Measurements from ENCODE around the gene LEMD2. TPM values are rescaled to one million over a fixed set of nuclear protein-coding genes. Genes with fewer than 3 reads are reported as not detected.
A peak's percentile ranks its signal among the peaks of the same experiment; 100 is the strongest.

Gene LEMD2
- total and polyA plus RNA-seq, 9 of the 15 experiments (the other 6 are each of a cell fraction or from before 2014, with no cell fraction given) = 0.32 to 46.3 (median 30.8) TPM

DNA sequence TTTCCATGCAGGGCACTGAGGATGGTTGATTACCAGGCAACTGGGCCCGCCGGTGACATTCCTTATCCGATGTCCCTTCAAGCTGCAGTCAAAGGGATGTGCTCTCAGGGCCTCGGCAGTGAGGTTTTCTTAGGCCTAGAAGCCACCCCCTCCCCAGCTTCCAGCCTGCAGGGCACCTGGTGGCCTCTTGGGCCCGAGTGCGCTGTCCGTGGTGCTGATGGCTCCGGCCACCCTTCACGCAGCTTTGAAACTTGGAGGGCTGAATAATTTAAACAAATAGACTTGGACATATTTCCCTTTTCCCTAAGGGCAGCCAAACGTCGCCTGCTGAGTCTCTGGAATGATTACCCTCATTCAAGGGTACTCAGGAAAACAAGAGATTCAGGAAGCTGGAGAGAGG lies 23.7 kb upstream of the LEMD2 start (continued):
- TF ChIP-seq FOXM1 (IDR thresholded peaks at IDR 0.05; ENCODE audit: low read depth) = no peak
- 0 out of 2 replicates have a peak, but pooled peaks have one; percentile 47 for TF ChIP-seq FOXM1 (CRISPR knock-in tag; IDR thresholded peaks at IDR 0.05; ENCODE audit: low read depth)
- no peak for TF ChIP-seq TOE1 (IDR thresholded peaks at IDR 0.05; ENCODE audit: borderline replicate concordance)
- 0 out of 2 replicates have a peak, but pooled peaks have one; percentile 49 for TF ChIP-seq TOE1 (CRISPR knock-in tag; IDR thresholded peaks at IDR 0.05; ENCODE audit: borderline replicate concordance, low read depth)
- no peak for TF ChIP-seq HNRNPH1 (optimal IDR thresholded peaks at IDR 0.05; ENCODE audit: low read depth, low read length)
- TF ChIP-seq, protein P1, sequence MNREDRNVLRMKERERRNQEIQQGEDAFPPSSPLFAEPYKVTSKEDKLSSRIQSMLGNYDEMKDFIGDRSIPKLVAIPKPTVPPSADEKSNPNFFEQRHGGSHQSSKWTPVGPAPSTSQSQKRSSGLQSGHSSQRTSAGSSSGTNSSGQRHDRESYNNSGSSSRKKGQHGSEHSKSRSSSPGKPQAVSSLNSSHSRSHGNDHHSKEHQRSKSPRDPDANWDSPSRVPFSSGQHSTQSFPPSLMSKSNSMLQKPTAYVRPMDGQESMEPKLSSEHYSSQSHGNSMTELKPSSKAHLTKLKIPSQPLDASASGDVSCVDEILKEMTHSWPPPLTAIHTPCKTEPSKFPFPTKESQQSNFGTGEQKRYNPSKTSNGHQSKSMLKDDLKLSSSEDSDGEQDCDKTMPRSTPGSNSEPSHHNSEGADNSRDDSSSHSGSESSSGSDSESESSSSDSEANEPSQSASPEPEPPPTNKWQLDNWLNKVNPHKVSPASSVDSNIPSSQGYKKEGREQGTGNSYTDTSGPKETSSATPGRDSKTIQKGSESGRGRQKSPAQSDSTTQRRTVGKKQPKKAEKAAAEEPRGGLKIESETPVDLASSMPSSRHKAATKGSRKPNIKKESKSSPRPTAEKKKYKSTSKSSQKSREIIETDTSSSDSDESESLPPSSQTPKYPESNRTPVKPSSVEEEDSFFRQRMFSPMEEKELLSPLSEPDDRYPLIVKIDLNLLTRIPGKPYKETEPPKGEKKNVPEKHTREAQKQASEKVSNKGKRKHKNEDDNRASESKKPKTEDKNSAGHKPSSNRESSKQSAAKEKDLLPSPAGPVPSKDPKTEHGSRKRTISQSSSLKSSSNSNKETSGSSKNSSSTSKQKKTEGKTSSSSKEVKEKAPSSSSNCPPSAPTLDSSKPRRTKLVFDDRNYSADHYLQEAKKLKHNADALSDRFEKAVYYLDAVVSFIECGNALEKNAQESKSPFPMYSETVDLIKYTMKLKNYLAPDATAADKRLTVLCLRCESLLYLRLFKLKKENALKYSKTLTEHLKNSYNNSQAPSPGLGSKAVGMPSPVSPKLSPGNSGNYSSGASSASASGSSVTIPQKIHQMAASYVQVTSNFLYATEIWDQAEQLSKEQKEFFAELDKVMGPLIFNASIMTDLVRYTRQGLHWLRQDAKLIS (CRISPR knock-in tag; IDR thresholded peaks at IDR 0.05) = peak; percentile 66; the same call in 1 of the 2 replicates
- TF ChIP-seq CREB1 (IDR thresholded peaks at IDR 0.05) = 0 out of 2 replicates have a peak, but pooled peaks have one; percentile 29
- 0 out of 2 replicates have a peak, but pooled peaks have one; percentile 47 for TF ChIP-seq CREB1 (CRISPR knock-in tag; IDR thresholded peaks at IDR 0.05)
- TF ChIP-seq PRMT5 (CRISPR knock-in tag; IDR thresholded peaks at IDR 0.05) = peak; percentile 96
- TF ChIP-seq STAG1 (CRISPR knock-in tag; IDR thresholded peaks at IDR 0.05; ENCODE audit: borderline replicate concordance) = 0 out of 2 replicates have a peak, but pooled peaks have one; percentile 14
- TF ChIP-seq LEF1 (IDR thresholded peaks at IDR 0.05) = no peak
- 0 out of 2 replicates have a peak, but pooled peaks have one; percentile 24 for TF ChIP-seq SMAD4 (CRISPR knock-in tag; conservative IDR thresholded peaks at IDR 0.05)

All from K562 (cell line).